Chondrocyte (in vitro differentiated cells): ENCODE measurements around the gene ACAA1. TPM values are rescaled to one million over a fixed set of nuclear protein-coding genes. Genes with fewer than 3 reads are reported as not detected.
A peak's percentile ranks its signal among the peaks of the same experiment; 100 is the strongest.
"Not testable (repeated sequence)": the region's sequence is repeated elsewhere in the genome, so short reads cannot be mapped to it uniquely, and the experiment has no call there.

Experiments used
- DNase-seq: peaks from one replicate; pipeline ENCODE4 v3.0.0; 2021; ENCODE audit warnings: mixed read lengths, low spot score
- H3K27ac Mint-ChIP-seq: one replicate; pipeline ENCODE4 v1.8.0; 2021; ENCODE audit warnings: mild to moderate bottlenecking, moderate library complexity, mixed read lengths; ENCODE audit not compliant: unreplicated experiment
- H3K27me3 Mint-ChIP-seq: 2 replicates; pipeline ENCODE4 v1.8.0; 2021; ENCODE audit warnings: low read depth, mixed read lengths
- H3K36me3 Mint-ChIP-seq: 2 replicates; pipeline ENCODE4 v1.8.0; 2021; ENCODE audit warnings: low read depth, mixed read lengths
- H3K4me1 Mint-ChIP-seq: 2 replicates; pipeline ENCODE4 v1.8.0; 2021; ENCODE audit warnings: low read depth, mild to moderate bottlenecking, mixed read lengths
- H3K4me3 Mint-ChIP-seq: one replicate; pipeline ENCODE4 v1.8.0; 2021; ENCODE audit warnings: mild to moderate bottlenecking, moderate library complexity, mixed read lengths; ENCODE audit not compliant: unreplicated experiment
- H3K9me3 Mint-ChIP-seq: 2 replicates; pipeline ENCODE4 v1.8.0; 2021; ENCODE audit warnings: low read depth, mixed read lengths
- CTCF ChIP-seq: fragments of 200-600 bp; sonication (generic); IDR thresholded peaks from 2 replicates; pipeline ENCODE4 v1.5.0; 2021; ENCODE audit warnings: antibody characterized with exemption, mild to moderate bottlenecking, moderate library complexity
- total RNA-seq: library from RNA; stranded (reverse); gene quantifications from 3 replicates; pipeline ENCODE4 v1.2.1, GENCODE V29; 2021

ACAA1 gene
- total RNA-seq, 1 donor from 2014 or later, result 48.6 TPM

GRCh38 chr3:38139191-38139590 is 2.3 kb upstream of the ACAA1 start:
- Mint-ChIP-seq H3K36me3 (peaks cover 10% of the 10 kb centered on the region), H3K9me3 (no peaks in the 10 kb centered on the region), H3K4me1 (peaks cover 40% of the 10 kb centered on the region), H3K27ac (no peak overlapping the region), H3K27me3 (no peaks in the 10 kb centered on the region), H3K4me3 (peak overlapping the region; percentile 96)
- no peak for TF ChIP-seq CTCF
- DNase-seq, result no peak

- Mint-ChIP-seq H3K4me3 (peak within 1 kb of the TSS; percentile 96), H3K36me3 (peaks cover 13% of the 10 kb centered on the region), H3K9me3 (no peaks in the 10 kb centered on the region), H3K4me1 (peaks cover 40% of the 10 kb centered on the region), H3K27ac (peak within 1 kb of the TSS; percentile 95), H3K27me3 (no peaks in the 10 kb centered on the region)
- no peak for DNase-seq
- TF ChIP-seq CTCF, result peak; percentile 46
Measured at GRCh38 chr3:38138349-38139190, 1.6 kb upstream of the ACAA1 start, which contains the start of gene MYD88. MYD88 (plus strand) TSS chr3:38138661; CDS start chr3:38138701, 40 bp downstream.

GRCh38 chr3:38137615-38138348 is 855 bp upstream of the ACAA1 start:
- H3K27me3 Mint-ChIP-seq, result no peaks in the 10 kb centered on the region
- H3K27ac Mint-ChIP-seq, result peak overlapping the region; percentile 95
- peaks cover 40% of the 10 kb centered on the region for H3K4me1 Mint-ChIP-seq
- H3K9me3 Mint-ChIP-seq, result no peaks in the 10 kb centered on the region
- peaks cover 14% of the 10 kb centered on the region for H3K36me3 Mint-ChIP-seq
- no peak for TF ChIP-seq CTCF
- H3K4me3 Mint-ChIP-seq, result peak overlapping the region; percentile 96
- no peak for DNase-seq

DNA sequence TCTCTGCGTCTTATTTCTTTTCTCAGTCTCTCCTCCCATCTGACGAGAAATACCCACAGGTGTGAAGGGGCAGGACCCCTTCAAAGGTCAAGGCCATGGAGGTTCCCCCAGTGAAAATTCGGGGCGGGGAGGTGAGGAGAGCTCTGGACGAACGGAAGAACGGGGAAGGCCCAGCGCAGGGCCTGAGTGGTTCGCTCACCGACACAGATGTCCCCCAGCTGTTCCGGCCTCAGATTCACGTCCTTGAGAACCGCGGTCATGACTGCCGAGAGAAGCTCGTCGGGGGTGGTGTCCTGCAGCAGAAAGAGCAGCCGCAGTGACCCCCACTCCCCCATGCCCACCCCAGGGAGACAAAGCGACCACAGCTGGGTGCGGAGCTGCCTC is 542 bp downstream of the ACAA1 start:
- no peak for TF ChIP-seq CTCF
- H3K4me1 Mint-ChIP-seq, result peaks cover 40% of the 10 kb centered on the region
- H3K36me3 Mint-ChIP-seq, result peaks cover 13% of the 10 kb centered on the region
- H3K27ac Mint-ChIP-seq, result peak overlapping the region; percentile 78
- no peak for DNase-seq
- H3K4me3 Mint-ChIP-seq, result peak overlapping the region; percentile 96
- no peaks in the 10 kb centered on the region for H3K27me3 Mint-ChIP-seq
- H3K9me3 Mint-ChIP-seq, result no peaks in the 10 kb centered on the region

DNA sequence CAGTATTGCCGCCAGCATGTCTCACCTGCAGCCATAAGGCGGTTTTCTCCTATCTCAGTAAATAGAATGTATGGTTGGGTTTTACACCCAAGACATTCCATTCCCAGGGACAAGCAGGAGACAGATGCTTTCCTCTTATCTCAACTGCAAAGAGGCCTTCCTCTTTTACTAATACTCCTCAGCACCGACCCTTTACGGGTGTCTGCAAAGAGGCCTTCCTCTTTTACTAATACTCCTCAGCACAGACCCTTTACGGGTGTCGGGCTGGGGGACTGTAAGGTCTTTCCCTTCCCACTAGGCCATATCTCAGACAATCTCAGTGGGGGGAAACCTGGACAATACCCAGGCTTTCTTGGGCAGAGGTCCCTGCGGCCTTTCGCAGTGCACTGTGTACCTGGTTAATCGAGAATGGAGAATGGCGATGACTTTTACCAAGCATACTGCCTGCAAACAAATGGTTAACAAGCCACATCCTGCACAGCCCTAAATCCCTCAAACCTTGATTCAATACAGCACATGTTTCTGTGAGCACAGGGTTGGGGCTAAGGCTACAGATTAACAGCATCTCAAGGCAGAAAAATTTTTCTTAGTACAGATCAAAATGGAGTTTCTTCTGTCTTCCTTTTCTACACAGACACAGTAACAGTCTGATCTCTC is 1.2 kb downstream of the ACAA1 start:
- peak overlapping the region; percentile 96 for H3K4me3 Mint-ChIP-seq
- H3K4me1 Mint-ChIP-seq, result peaks cover 40% of the 10 kb centered on the region
- H3K36me3 Mint-ChIP-seq, result peaks cover 12% of the 10 kb centered on the region
- peak overlapping the region; percentile 78 for H3K27ac Mint-ChIP-seq
- not testable (repeated sequence) for DNase-seq, H3K27me3 Mint-ChIP-seq, H3K9me3 Mint-ChIP-seq

DNA sequence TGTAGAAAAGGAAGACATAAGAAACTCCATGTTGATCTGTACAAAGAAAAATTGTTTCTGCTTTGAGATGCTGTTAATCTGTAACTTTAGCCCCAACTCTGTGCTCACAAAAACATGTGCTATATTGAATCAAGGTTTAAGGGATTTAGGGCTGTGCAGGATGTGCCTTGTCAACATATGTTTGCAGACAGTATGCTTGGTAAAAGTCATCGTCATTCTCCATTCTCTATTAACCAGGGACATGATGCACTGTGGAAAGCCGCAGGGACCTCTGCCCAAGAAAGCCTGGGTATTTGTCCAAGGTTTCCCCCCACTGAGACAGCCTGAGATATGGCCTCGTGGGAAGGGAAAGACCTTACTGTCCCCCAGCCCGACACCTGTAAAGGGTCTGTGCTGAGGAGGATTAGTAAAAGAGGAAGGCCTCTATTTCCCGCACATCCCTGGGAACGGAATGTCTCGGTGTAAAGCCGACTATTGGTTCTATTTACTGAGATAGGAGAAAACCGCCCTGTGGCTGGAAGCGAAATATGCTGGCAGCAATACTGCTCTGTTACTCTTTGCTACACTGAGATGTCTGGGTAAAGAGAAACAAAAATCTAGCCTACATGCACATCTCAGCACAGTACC is 2.3 kb downstream of the ACAA1 start:
- not testable (repeated sequence) for H3K27ac Mint-ChIP-seq, DNase-seq, H3K4me3 Mint-ChIP-seq, H3K27me3 Mint-ChIP-seq, H3K9me3 Mint-ChIP-seq
- Mint-ChIP-seq H3K36me3 (peaks cover 15% of the 10 kb centered on the region), H3K4me1 (peaks cover 38% of the 10 kb centered on the region)
